DND-41 (cell line): ENCODE results near the gene ARHGEF25.

Experiments used
- CTCF ChIP-seq: IDR thresholded peaks from 2 replicates; pipeline ENCODE4 v1.5.1; 2012; ENCODE audit warnings: borderline replicate concordance, low read length, moderate library complexity, mild to moderate bottlenecking; ENCODE audit not compliant: poor library complexity, severe bottlenecking; ENCODE audit errors: extremely low read depth
- EZH2 ChIP-seq: IDR thresholded peaks from 3 replicates; pipeline ENCODE4 v1.6.1; 2012; ENCODE audit warnings: borderline replicate concordance, low read depth, mild to moderate bottlenecking, moderate library complexity, low read length, inconsistent platforms; ENCODE audit not compliant: severe bottlenecking

DNA sequence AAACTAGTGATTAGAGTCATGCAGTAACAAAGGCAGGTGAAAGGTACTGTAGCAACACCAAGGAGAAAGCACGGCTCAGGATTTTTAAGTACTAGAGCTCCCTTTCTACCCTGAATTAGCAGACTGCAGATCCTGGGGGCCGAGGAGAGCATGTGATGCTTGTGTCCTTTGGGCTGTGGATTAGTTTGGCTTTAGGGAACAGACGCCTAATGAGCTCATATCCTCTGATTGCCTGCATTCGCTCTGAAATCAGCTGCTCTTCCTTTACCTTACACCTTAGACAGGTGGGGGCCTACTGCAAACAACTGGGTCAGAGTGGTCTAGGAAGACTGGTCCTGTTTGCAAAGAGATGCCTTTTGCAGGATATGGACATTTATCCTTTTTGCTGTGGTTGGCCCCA lies 18.0 kb upstream of the ARHGEF25 start:
- TF ChIP-seq CTCF (no peak), EZH2 (no peak)
